NB4 (cell line): ENCODE data around the gene COX7A2L.

Experiments used
- DNase-seq: peaks from one replicate; pipeline ENCODE4 v3.0.0; 2010; ENCODE audit warnings: low read depth
- H3K4me3 ChIP-seq: one replicate; pipeline ENCODE4 v1.5.1; 2011; ENCODE audit warnings: mild to moderate bottlenecking, low read depth, low read length, moderate library complexity
- CTCF ChIP-seq: IDR thresholded peaks from one replicate; pipeline ENCODE4 v1.5.1; 2012; ENCODE audit warnings: low read depth, low read length
- MYC ChIP-seq: IDR thresholded peaks from 2 replicates; pipeline ENCODE4 v1.6.1; 2011; ENCODE audit warnings: low read depth, low read length
- POLR2A ChIP-seq: IDR thresholded peaks from 2 replicates; pipeline ENCODE4 v1.6.1; 2011; ENCODE audit warnings: mild to moderate bottlenecking; ENCODE audit not compliant: insufficient read length; ENCODE audit errors: extremely low read depth
- TF ChIP-seq, protein P1 (sequence below): IDR thresholded peaks from 2 replicates; pipeline ENCODE4 v1.6.1; 2011; ENCODE audit warnings: low read depth, low read length

Gene COX7A2L

GRCh38 chr2:42331569-42332284 is 29.3 kb downstream of the COX7A2L start:
- no peak overlapping the region for H3K4me3 ChIP-seq
- TF ChIP-seq POLR2A (no peak), MYC (no peak), CTCF (no peak)
- TF ChIP-seq, protein P1, sequence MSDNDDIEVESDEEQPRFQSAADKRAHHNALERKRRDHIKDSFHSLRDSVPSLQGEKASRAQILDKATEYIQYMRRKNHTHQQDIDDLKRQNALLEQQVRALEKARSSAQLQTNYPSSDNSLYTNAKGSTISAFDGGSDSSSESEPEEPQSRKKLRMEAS, result no peak
- DNase-seq, result no peak

- H3K4me3 ChIP-seq, result no peak overlapping the region
- no peak for DNase-seq
- TF ChIP-seq, protein P1, result no peak
- TF ChIP-seq CTCF (no peak), MYC (no peak), POLR2A (no peak)
Observed at GRCh38 chr2:42329736-42330135, 31.3 kb downstream of the COX7A2L start.

DNA sequence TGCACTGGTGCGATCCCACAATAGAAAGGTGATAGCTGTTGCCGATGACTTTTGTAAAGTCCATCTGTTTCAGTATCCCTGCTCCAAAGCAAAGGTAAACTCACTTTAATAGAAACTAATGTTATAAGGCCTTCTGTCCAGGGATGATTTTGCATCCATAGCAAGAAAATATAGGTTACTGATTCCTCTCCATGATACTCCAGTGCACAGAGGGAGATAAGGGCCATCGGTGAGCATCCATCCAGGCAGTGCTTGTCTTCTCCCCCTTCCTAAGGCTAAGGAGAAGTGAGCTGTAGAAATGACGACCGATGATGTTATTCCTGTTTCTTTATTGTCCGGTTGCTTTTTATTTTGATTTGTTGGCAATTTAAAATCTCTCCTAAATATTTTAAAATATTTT is 32.1 kb downstream of the COX7A2L start:
- TF ChIP-seq CTCF (no peak), MYC (no peak), POLR2A (no peak)
- TF ChIP-seq, protein P1, result no peak
- H3K4me3 ChIP-seq, result no peak overlapping the region

DNA sequence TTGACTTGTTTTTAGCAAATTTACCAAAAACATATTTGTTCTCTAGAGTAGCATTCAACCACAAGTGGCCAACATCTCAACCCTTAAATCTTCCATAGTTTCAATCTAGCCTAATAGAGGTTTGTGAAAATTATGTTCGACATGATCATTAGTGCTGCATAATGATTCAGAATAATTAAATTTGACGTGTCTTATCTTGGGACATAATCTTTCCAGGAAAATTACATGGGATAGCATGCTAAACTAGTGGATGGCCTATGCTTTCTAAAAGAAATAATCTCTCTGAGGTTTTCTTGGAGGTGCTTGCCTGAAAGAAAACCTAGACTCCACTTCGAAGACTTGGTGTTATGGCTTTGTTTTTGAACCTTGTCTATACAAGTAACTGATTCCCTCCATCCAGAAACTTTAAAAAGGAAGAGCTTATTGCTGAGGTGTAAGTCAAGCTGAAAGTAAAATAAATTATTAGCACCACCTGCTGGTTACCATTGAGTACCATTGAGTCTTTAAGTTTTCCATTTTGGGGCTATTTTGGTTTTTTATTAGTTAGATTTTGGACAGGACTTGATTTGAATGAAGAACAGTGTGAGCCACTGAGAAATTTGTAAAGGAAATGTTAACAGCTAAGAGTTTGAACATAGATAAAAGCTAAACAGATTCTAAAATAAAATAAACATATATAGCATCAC is 32.7 kb downstream of the COX7A2L start:
- DNase-seq, result peak; percentile 52
- H3K4me3 ChIP-seq, result no peak overlapping the region
- TF ChIP-seq CTCF (peak; percentile 27), POLR2A (no peak)

More for the DNA sequence above, 32.1 kb downstream of the COX7A2L start:
- no peak for DNase-seq

- no peak for DNase-seq
- TF ChIP-seq CTCF (no peak), MYC (no peak), POLR2A (no peak)
- TF ChIP-seq, protein P1, result no peak
Observed at GRCh38 chr2:42327125-42327524, 33.9 kb downstream of the COX7A2L start.

More at GRCh38 chr2:42327125-42327524, 33.9 kb downstream of the COX7A2L start:
- no peak overlapping the region for H3K4me3 ChIP-seq
